ENCODE data around the gene TMEM131L. TPM values are rescaled to one million over a fixed set of nuclear protein-coding genes. Genes with fewer than 3 reads are reported as not detected.

Gene TMEM131L
- total and polyA plus RNA-seq, 4 experiments from 2014 or later = 20.8 to 65.6 (median 53.2) TPM

- no peaks in the 10 kb centered on the region for H3K36me3 ChIP-seq (ENCODE audit: insufficient read depth, low read length)
- H3K36me3 Mint-ChIP-seq = no peaks in the 10 kb centered on the region
Measured at GRCh38 chr4:153645183-153645582, 179.0 kb downstream of the TMEM131L start.

DNA sequence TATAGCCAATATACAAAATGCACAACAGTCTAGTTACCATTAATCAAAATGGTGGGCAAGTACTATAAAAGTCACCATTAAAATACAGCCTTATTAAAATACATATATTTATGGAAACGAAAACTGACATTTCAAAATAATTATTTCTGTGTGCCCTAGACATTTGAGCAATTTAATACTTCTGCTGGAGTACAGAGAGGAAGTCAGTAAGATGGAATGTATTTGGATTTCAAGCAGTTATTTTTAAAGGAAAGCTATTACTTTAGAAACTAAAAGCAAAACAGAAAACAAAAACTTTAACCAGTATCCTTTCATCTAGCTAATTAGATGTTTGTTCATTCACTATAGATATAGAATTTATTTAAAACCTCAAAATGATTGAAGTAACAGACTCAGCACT is 180.1 kb downstream of the TMEM131L start:
- Mint-ChIP-seq H3K27me3 (no peaks in the 10 kb centered on the region), H3K27ac (no peak overlapping the region), H3K4me1 (peaks cover 10 to 22% (median 14%) of the 10 kb centered on the region in 4 donors), H3K36me3 (no peaks in the 10 kb centered on the region), H3K4me3 (no peak overlapping the region), H3K9me3 (no peaks in the 10 kb centered on the region)
- intact Hi-C loops (cut with micrococcal nuclease) = loop anchor here (10.0 kb wide), 2 partner anchors 401 to 801 kb away; no protein-coding TSS in a partner anchor
- H3K36me3 ChIP-seq (ENCODE audit: insufficient read depth, low read length) = no peaks in the 10 kb centered on the region
- peaks cover 11% of the 10 kb centered on the region for H3K4me1 ChIP-seq (ENCODE audit: insufficient read depth, low read length)
- H3K27me3 ChIP-seq (ENCODE audit: insufficient read depth, low read length) = no peaks in the 10 kb centered on the region
- no peak overlapping the region for H3K4me3 ChIP-seq (ENCODE audit: low read length in 2 of 2)
- H3K9me3 ChIP-seq (ENCODE audit: control insufficient read depth in 1 of 2, low read length in 2 of 2) = no peaks in the 10 kb centered on the region
- POLR2A ChIA-PET (ENCODE audit: partially characterized antibody) = no interaction called here
- CTCF ChIA-PET (ENCODE audit: partially characterized antibody) = interaction anchor here (1.1 kb wide), 1 partner anchor 214 kb away, joined by 3 read pairs; no protein-coding TSS in a partner anchor
- H3K27ac ChIP-seq (ENCODE audit: low read depth, low read length) = no peak overlapping the region
- DNase-seq = no peak

More at GRCh38 chr4:153645183-153645582, 179.0 kb downstream of the TMEM131L start:
- no peak overlapping the region for H3K4me3 ChIP-seq (ENCODE audit: low read length in 2 of 2)
- Mint-ChIP-seq H3K4me1 (peaks cover 7 to 15% (median 11%) of the 10 kb centered on the region in 4 donors), H3K9me3 (peaks cover 0 to 1% (median 0%) of the 10 kb centered on the region in 8 donors), H3K27ac (peak overlapping the region in 1 of 7 donors; percentile 60), H3K4me3 (no peak overlapping the region), H3K27me3 (no peaks in the 10 kb centered on the region)
- ChIA-PET POLR2A (ENCODE audit: partially characterized antibody) (no interaction called here), CTCF (ENCODE audit: partially characterized antibody) (interaction anchor here (2.2 to 3.9 kb wide), 5 partner anchors 12 to 562 kb away, joined by 8 to 54 read pairs (median 14); partner anchors contain the start of gene MND1)
- H3K4me1 ChIP-seq (ENCODE audit: insufficient read depth, low read length) = peaks cover 6% of the 10 kb centered on the region
- DNase-seq = no peak
- H3K27ac ChIP-seq (ENCODE audit: low read depth, low read length) = no peak overlapping the region
- H3K27me3 ChIP-seq (ENCODE audit: insufficient read depth, low read length) = no peaks in the 10 kb centered on the region
- intact Hi-C loops (cut with micrococcal nuclease) = loop anchor here (10.0 kb wide), 2 partner anchors 400 to 800 kb away; no protein-coding TSS in a partner anchor
- H3K9me3 ChIP-seq (ENCODE audit: control insufficient read depth in 1 of 2, low read length in 2 of 2) = no peaks in the 10 kb centered on the region

- H3K27ac ChIP-seq (ENCODE audit: low read depth, low read length) = no peak overlapping the region
- no peaks in the 10 kb centered on the region for H3K9me3 Mint-ChIP-seq
- DNase-seq = no peak
- no peaks in the 10 kb centered on the region for H3K27me3 Mint-ChIP-seq
- CTCF ChIA-PET (ENCODE audit: partially characterized antibody) = interaction anchor here (1.1 to 1.8 kb wide), 2 partner anchors 214 to 303 kb away, joined by 3 to 6 read pairs; partner anchors contain the start of gene MND1
- peak overlapping the region in 3 of 7 donors; percentile 11 to 26 (median 22) for H3K27ac Mint-ChIP-seq
- peaks cover 17 to 29% (median 20%) of the 10 kb centered on the region in 4 donors for H3K4me1 Mint-ChIP-seq
- no peaks in the 10 kb centered on the region for H3K36me3 ChIP-seq (ENCODE audit: insufficient read depth, low read length)
- H3K9me3 ChIP-seq (ENCODE audit: control insufficient read depth in 1 of 2, low read length in 2 of 2) = no peaks in the 10 kb centered on the region
- H3K4me3 Mint-ChIP-seq = no peak overlapping the region
- H3K4me1 ChIP-seq (ENCODE audit: insufficient read depth, low read length) = peaks cover 18% of the 10 kb centered on the region
- intact Hi-C loops (cut with micrococcal nuclease) = loop anchor here (10.0 kb wide), 2 partner anchors 402 to 802 kb away; no protein-coding TSS in a partner anchor
- POLR2A ChIA-PET (ENCODE audit: partially characterized antibody) = no interaction called here
- no peaks in the 10 kb centered on the region for H3K27me3 ChIP-seq (ENCODE audit: insufficient read depth, low read length)
- H3K36me3 Mint-ChIP-seq = no peaks in the 10 kb centered on the region
- H3K4me3 ChIP-seq (ENCODE audit: low read length in 2 of 2) = no peak overlapping the region
Measured at GRCh38 chr4:153646978-153647377, 180.8 kb downstream of the TMEM131L start.

DNA sequence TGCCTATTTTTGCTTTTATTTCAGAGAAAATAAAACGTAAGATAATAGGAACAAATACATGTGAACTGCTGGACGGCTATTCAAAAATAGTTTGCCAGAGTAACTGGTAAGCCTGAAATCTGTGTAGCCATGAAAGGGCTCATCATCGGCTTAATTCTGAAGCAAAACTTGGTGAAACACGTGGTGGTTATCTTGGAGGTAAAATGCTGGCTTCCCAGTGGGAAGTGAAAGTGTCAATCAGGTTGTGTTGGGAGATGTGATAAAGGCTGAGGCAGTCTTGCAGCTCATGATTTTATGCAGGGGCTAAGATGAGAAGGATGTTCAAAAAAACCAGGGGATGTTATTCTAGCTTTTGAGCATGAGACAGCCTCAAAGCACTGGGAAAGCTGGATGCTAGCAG is 181.8 kb downstream of the TMEM131L start:
- intact Hi-C loops (cut with micrococcal nuclease) = loop anchor here (10.0 kb wide), 2 partner anchors 403 to 803 kb away; no protein-coding TSS in a partner anchor
- H3K4me3 Mint-ChIP-seq = peak overlapping the region in 1 of 8 donors; percentile 24
- POLR2A ChIA-PET (ENCODE audit: partially characterized antibody) = no interaction called here

GRCh38 chr4:153649572-153649991 is 183.4 kb downstream of the TMEM131L start:
- ChIA-PET POLR2A (ENCODE audit: partially characterized antibody) (no interaction called here), CTCF (ENCODE audit: partially characterized antibody) (interaction anchor here (0.9 to 6.4 kb wide), 7 partner anchors 10 to 306 kb away, joined by 3 to 40 read pairs (median 5); partner anchors contain the start of gene MND1)
- Mint-ChIP-seq H3K27ac (no peak overlapping the region), H3K4me1 (peaks cover 20 to 33% (median 23%) of the 10 kb centered on the region in 4 donors), H3K9me3 (no peaks in the 10 kb centered on the region), H3K36me3 (no peaks in the 10 kb centered on the region), H3K27me3 (no peaks in the 10 kb centered on the region), H3K4me3 (no peak overlapping the region)
- Histone ChIP-seq H3K27me3 (ENCODE audit: insufficient read depth, low read length) (no peaks in the 10 kb centered on the region), H3K9me3 (ENCODE audit: control insufficient read depth in 1 of 2, low read length in 2 of 2) (no peaks in the 10 kb centered on the region), H3K36me3 (ENCODE audit: insufficient read depth, low read length) (no peaks in the 10 kb centered on the region), H3K4me3 (ENCODE audit: low read length in 2 of 2) (no peak overlapping the region), H3K27ac (ENCODE audit: low read depth, low read length) (no peak overlapping the region), H3K4me1 (ENCODE audit: insufficient read depth, low read length) (peaks cover 19% of the 10 kb centered on the region)
- no peak for DNase-seq
- intact Hi-C loops (cut with micrococcal nuclease) = loop anchor here (10.0 kb wide), 2 partner anchors 405 to 805 kb away; no protein-coding TSS in a partner anchor

More for the DNA sequence above, 181.8 kb downstream of the TMEM131L start:
- H3K4me3 ChIP-seq (ENCODE audit: low read length in 2 of 2) = no peak overlapping the region
- Mint-ChIP-seq H3K27me3 (no peaks in the 10 kb centered on the region), H3K9me3 (no peaks in the 10 kb centered on the region), H3K36me3 (no peaks in the 10 kb centered on the region), H3K27ac (peak overlapping the region in 2 of 7 donors; percentile 24 to 29), H3K4me1 (peaks cover 23 to 38% (median 27%) of the 10 kb centered on the region in 4 donors)
- no peaks in the 10 kb centered on the region for H3K9me3 ChIP-seq (ENCODE audit: control insufficient read depth in 1 of 2, low read length in 2 of 2)
- H3K4me1 ChIP-seq (ENCODE audit: insufficient read depth, low read length) = peaks cover 23% of the 10 kb centered on the region
- no peak for DNase-seq
- no peak overlapping the region for H3K27ac ChIP-seq (ENCODE audit: low read depth, low read length)
- CTCF ChIA-PET (ENCODE audit: partially characterized antibody) = interaction anchor here (0.8 to 6.4 kb wide), 4 partner anchors 9 to 304 kb away, joined by 3 to 40 read pairs (median 4); partner anchors contain the start of gene MND1
- no peaks in the 10 kb centered on the region for H3K27me3 ChIP-seq (ENCODE audit: insufficient read depth, low read length)
- H3K36me3 ChIP-seq (ENCODE audit: insufficient read depth, low read length) = no peaks in the 10 kb centered on the region

GRCh38 chr4:153651116-153651515 is 185.0 kb downstream of the TMEM131L start:
- H3K27ac ChIP-seq (ENCODE audit: low read depth, low read length) = no peak overlapping the region
- peaks cover 19% of the 10 kb centered on the region for H3K4me1 ChIP-seq (ENCODE audit: insufficient read depth, low read length)
- no peaks in the 10 kb centered on the region for H3K36me3 Mint-ChIP-seq
- intact Hi-C loops (cut with micrococcal nuclease) = no loop called here
- peak overlapping the region in 6 of 7 donors; percentile 11 to 83 (median 46) for H3K27ac Mint-ChIP-seq
- ChIA-PET CTCF (ENCODE audit: partially characterized antibody) (interaction anchor here (0.8 to 6.4 kb wide), 6 partner anchors 8 to 523 kb away, joined by 3 to 40 read pairs (median 8); no protein-coding TSS in a partner anchor), POLR2A (ENCODE audit: partially characterized antibody) (interaction anchor here (1.0 to 1.9 kb wide), 3 partner anchors 8 to 122 kb away, joined by 3 to 5 read pairs (median 4); no protein-coding TSS in a partner anchor)
- no peaks in the 10 kb centered on the region for H3K36me3 ChIP-seq (ENCODE audit: insufficient read depth, low read length)
- H3K4me3 ChIP-seq (ENCODE audit: low read length in 2 of 2) = no peak overlapping the region
- peak overlapping the region in 6 of 8 donors; percentile 46 to 76 (median 61) for H3K4me3 Mint-ChIP-seq
- peaks cover 0 to 3% of the 10 kb centered on the region in 2 donors for H3K27me3 Mint-ChIP-seq
- H3K4me1 Mint-ChIP-seq = peaks cover 20 to 33% (median 23%) of the 10 kb centered on the region in 4 donors
- no peaks in the 10 kb centered on the region for H3K9me3 Mint-ChIP-seq
- H3K27me3 ChIP-seq (ENCODE audit: insufficient read depth, low read length) = no peaks in the 10 kb centered on the region
- DNase-seq = no peak
- H3K9me3 ChIP-seq (ENCODE audit: control insufficient read depth in 1 of 2, low read length in 2 of 2) = no peaks in the 10 kb centered on the region

- no peaks in the 10 kb centered on the region for H3K36me3 Mint-ChIP-seq
- DNase-seq = peak; percentile 39 to 51 (median 46)
- no peaks in the 10 kb centered on the region for H3K27me3 ChIP-seq (ENCODE audit: insufficient read depth, low read length)
- no peaks in the 10 kb centered on the region for H3K36me3 ChIP-seq (ENCODE audit: insufficient read depth, low read length)
- intact Hi-C loops (cut with micrococcal nuclease) = no loop called here
- H3K4me1 ChIP-seq (ENCODE audit: insufficient read depth, low read length) = peaks cover 19% of the 10 kb centered on the region
- no peak overlapping the region for H3K4me3 ChIP-seq (ENCODE audit: low read length in 2 of 2)
- no peaks in the 10 kb centered on the region for H3K9me3 ChIP-seq (ENCODE audit: control insufficient read depth in 1 of 2, low read length in 2 of 2)
- H3K27ac ChIP-seq (ENCODE audit: low read depth, low read length) = no peak overlapping the region
- ChIA-PET POLR2A (ENCODE audit: partially characterized antibody) (interaction anchor here (1.0 to 1.9 kb wide), 3 partner anchors 8 to 122 kb away, joined by 3 to 5 read pairs (median 4); no protein-coding TSS in a partner anchor), CTCF (ENCODE audit: partially characterized antibody) (interaction anchor here (1.3 to 6.4 kb wide), 4 partner anchors 8 to 524 kb away, joined by 4 to 40 read pairs (median 14); no protein-coding TSS in a partner anchor)
- H3K4me1 Mint-ChIP-seq = peaks cover 20 to 33% (median 23%) of the 10 kb centered on the region in 4 donors
- H3K27me3 Mint-ChIP-seq = peaks cover 0 to 3% of the 10 kb centered on the region in 2 donors
- H3K9me3 Mint-ChIP-seq = no peaks in the 10 kb centered on the region
- peak overlapping the region; percentile 11 to 83 (median 68) for H3K27ac Mint-ChIP-seq
- H3K4me3 Mint-ChIP-seq = peak overlapping the region in 7 of 8 donors; percentile 13 to 76 (median 60)
Measured at GRCh38 chr4:153651587-153651986, 185.4 kb downstream of the TMEM131L start.

All from CD4-positive, alpha-beta memory T cell (primary cell).